Adipose tissue (tissue), 3 donors: ENCODE results near the gene CDC42EP3. TPM values are rescaled to one million over a fixed set of nuclear protein-coding genes. Genes with fewer than 3 reads are reported as not detected.

Source experiments
- H3K27ac ChIP-seq: one replicate; pipeline ENCODE4 v1.5.1; 2013; ENCODE audit warnings: low read depth, low read length
- WGBS, 3 donors: extraction: QIAGEN DNeasy Blood & Tissue Kit; methylation state at CpG; one replicate each; pipeline ENCODE4 v1.1.7; 2013; 5-methylcytosine and 5-hydroxymethylcytosine counted together
- polyA plus RNA-seq, 3 donors: library from polyadenylated mRNA; stranded (reverse); fragments of 200-250 nt; gene quantifications; one replicate each; pipeline ENCODE4 v1.2.3, GENCODE V29; 2013
- donor health status: healthy with polysubstance abuse.
- donor health status: Bipolar disorder and iron deficiency.
- donor health status: healthy.

The CDC42EP3 gene, protein sequence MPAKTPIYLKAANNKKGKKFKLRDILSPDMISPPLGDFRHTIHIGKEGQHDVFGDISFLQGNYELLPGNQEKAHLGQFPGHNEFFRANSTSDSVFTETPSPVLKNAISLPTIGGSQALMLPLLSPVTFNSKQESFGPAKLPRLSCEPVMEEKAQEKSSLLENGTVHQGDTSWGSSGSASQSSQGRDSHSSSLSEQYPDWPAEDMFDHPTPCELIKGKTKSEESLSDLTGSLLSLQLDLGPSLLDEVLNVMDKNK
- 10 to 100 TPM in 2 of 3 donors, 1 to 10 TPM in 1; 4.9 to 29.2 (median 13.2) TPM for polyA plus RNA-seq

GRCh38 chr2:37671009-37671815, at the start of gene CDC42EP3:
CDC42EP3 (minus strand) TSS chr2:37671642; CDS start chr2:37646587, 25,055 bp downstream.
- WGBS, 3 donors, result 1% methylated on average over 57 to 90 of the region's 90 CpGs
- peak within 1 kb of the TSS; percentile 17 for H3K27ac ChIP-seq

GRCh38 chr2:37721201-37721560, 49.7 kb upstream of the CDC42EP3 start:
- 83 to 94% (median 87%) methylated on average over 2 of the region's 2 CpGs for WGBS, 3 donors
- H3K27ac ChIP-seq, result no peak overlapping the region

DNA sequence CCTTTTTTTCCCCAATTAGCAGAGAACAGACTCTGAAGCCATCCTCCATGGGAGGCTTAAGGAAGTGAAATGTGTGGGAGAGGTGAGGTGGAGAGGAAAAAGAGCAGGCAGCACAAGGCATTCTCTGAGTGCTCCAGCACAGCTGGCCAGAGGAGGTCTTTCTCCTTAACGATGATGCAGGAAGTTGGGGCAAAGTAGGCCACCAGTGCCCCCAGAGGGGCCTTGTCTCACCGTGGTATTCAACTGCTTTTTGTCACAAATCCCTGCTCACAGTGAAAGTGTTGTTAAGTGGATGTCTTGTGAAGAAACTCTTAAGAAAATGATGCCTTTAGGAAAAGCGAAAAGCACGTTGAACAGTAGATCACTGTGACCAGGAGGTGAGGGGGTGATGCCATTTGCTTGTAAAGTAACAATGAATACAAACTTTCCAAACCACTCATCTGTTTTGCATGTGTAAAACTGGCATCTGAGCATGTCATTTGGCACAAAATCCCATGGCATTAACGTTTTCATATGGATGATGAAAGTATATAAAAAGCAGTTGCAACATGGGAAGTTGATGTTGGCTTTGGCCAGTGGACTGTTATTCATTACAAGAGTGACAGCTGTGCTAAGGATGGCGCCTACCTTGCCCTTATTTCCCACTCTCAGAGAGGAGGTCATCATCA, 49.2 kb upstream of the CDC42EP3 start:
- WGBS, 3 donors, result 54 to 64% (median 57%) methylated on average over 6 of the region's 6 CpGs
- H3K27ac ChIP-seq, result no peak overlapping the region

- H3K27ac ChIP-seq, result no peak overlapping the region
- WGBS, 3 donors, result 75 to 93% (median 93%) methylated on average over 7 of the region's 7 CpGs
Measured at GRCh38 chr2:37718515-37719161, 47.2 kb upstream of the CDC42EP3 start.

- 55 to 80% (median 72%) methylated on average over 3 of the region's 3 CpGs for WGBS, 3 donors
- no peak overlapping the region for H3K27ac ChIP-seq
Measured at GRCh38 chr2:37713258-37713700, 41.8 kb upstream of the CDC42EP3 start.

DNA sequence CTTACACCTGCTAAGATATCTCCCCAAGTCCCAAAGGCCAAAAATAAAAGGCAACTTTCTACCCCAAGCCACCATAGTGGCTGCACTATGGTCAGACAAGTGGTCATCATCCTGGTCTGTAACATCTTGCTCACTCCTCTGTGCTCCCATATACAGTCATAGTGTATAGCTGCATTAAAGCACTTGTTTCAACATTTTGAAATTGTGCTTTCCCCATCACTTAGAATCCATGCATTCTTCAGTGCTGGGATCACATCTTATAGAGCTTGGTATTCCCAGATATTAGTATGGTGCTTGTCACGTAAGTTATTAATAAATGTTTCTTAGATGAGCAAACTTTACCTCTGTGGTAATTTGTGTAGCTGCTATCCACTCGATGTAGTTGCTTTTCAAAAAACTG, 40.4 kb upstream of the CDC42EP3 start:
- 90 to 96% (median 92%) methylated on average over 2 of the region's 2 CpGs for WGBS, 3 donors
- no peak overlapping the region for H3K27ac ChIP-seq

- 48 to 94% (median 49%) methylated on average over 1 of the region's 1 CpG for WGBS, 3 donors
- H3K27ac ChIP-seq, result no peak overlapping the region
Measured at GRCh38 chr2:37711308-37711731, 39.9 kb upstream of the CDC42EP3 start.

- H3K27ac ChIP-seq, result no peak overlapping the region
- 63 to 91% (median 73%) methylated on average over 4 of the region's 4 CpGs for WGBS, 3 donors
Measured at GRCh38 chr2:37709111-37709510, 37.7 kb upstream of the CDC42EP3 start.

DNA sequence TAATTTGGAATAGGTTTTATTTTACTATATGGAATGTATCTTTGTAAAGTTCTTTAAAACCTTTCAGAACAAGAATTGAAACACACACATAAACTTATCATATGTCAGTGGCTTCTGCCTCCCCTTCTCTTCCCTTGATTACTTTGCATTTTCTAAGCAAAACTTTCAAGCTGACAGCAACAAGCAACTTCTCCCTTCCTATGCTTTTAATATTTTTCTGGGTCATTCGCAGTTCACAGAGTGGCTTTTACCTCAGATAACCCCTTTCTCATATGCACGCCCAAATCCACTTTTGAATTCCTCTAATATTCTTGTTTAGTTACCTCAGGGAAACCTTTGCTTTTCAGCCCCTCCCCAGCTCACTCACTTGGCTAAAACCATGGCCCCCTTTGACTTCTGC, 36.7 kb upstream of the CDC42EP3 start:
- WGBS, 3 donors, result 48 to 64% (median 49%) methylated on average over 2 of the region's 2 CpGs

DNA sequence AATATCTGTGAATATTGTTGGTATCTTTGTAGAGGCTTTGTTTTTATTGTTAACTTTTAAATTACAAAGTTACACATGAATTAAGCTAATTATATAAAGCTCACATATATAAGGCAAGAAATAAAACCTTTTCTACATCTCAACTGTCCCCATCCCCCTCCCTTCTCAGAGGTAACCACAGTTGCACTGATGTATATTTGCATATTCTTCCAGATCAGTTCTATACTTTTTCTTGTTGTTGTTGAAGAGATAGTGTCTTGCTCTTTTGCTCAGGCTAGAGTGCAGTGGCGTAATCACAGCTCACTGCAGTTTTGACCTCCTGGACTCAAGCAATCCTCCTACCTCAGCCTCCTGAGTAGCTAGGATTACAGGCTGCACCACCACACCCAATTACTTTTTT, 36.0 kb upstream of the CDC42EP3 start:
- 97 to 100% (median 100%) methylated on average over 1 of the region's 1 CpG for WGBS, 3 donors
- no peak overlapping the region for H3K27ac ChIP-seq

More for the DNA sequence above, 36.7 kb upstream of the CDC42EP3 start:
- no peak overlapping the region for H3K27ac ChIP-seq

GRCh38 chr2:37706334-37707183, 35.1 kb upstream of the CDC42EP3 start:
- 66 to 81% (median 69%) methylated on average over 4 of the region's 4 CpGs for WGBS, 3 donors

GRCh38 chr2:37705191-37705590, 33.7 kb upstream of the CDC42EP3 start:
- no peak overlapping the region for H3K27ac ChIP-seq
- 86 to 93% (median 89%) methylated on average over 2 of the region's 2 CpGs for WGBS, 3 donors

More at GRCh38 chr2:37706334-37707183, 35.1 kb upstream of the CDC42EP3 start:
- H3K27ac ChIP-seq, result no peak overlapping the region

- H3K27ac ChIP-seq, result no peak overlapping the region
Measured at GRCh38 chr2:37698931-37699481, 27.6 kb upstream of the CDC42EP3 start.

GRCh38 chr2:37695336-37695735, 23.9 kb upstream of the CDC42EP3 start:
- WGBS, 3 donors, result 75 to 83% (median 83%) methylated on average over 4 of the region's 4 CpGs

More at GRCh38 chr2:37698931-37699481, 27.6 kb upstream of the CDC42EP3 start:
- 93 to 98% (median 97%) methylated on average over 2 of the region's 2 CpGs for WGBS, 3 donors

DNA sequence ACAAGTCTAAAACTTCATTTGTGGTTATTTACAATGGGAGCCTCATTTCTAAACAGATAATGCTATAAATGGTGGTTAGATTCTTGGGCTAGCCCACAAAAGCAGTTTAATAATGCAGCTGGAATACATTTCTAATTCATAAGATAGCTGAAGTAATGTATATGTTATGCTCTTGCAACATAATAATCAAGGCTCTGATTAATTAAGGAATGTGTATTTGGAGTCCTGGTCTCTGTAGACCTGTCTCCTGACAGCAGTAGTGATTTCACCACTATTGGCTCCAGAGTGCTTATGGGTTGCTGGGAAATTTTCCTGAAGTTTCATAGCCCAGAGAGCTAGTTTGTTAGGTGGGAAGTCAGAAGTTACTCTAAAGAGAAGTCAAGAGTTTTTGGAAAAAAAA, 21.3 kb upstream of the CDC42EP3 start:
- no peak overlapping the region for H3K27ac ChIP-seq

More at GRCh38 chr2:37695336-37695735, 23.9 kb upstream of the CDC42EP3 start:
- no peak overlapping the region for H3K27ac ChIP-seq

DNA sequence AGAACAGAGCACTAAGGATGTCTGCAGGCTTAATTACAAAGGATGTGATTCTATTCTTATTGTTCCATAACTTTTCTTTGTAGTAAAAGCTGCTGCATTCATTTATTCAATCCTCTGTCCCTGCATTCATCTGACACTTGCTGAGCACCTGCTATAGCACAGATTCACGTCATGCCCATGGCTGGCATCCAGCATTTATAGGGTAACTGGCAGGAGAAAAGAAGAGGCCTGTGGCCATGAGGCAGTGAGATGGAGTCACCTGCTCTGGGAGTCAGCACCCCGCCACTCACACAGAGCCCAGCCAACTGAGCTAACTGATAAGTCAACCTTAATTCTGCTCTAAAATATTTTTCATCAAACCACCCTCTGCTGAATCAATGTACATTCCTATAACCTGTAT, 18.3 kb upstream of the CDC42EP3 start:
- WGBS, 3 donors, result 56 to 93% (median 87%) methylated on average over 2 of the region's 2 CpGs
- H3K27ac ChIP-seq, result no peak overlapping the region

- 38 to 68% (median 61%) methylated on average over 10 of the region's 10 CpGs for WGBS, 3 donors
Measured at GRCh38 chr2:37688771-37689468, 17.5 kb upstream of the CDC42EP3 start.

More at GRCh38 chr2:37688771-37689468, 17.5 kb upstream of the CDC42EP3 start:
- no peak overlapping the region for H3K27ac ChIP-seq
